ENCODE measurements around the gene LMBRD2.
A peak's percentile ranks its signal among the peaks of the same experiment; 100 is the strongest.

LMBRD2 gene

GRCh38 chr5:36096486-36096885 lies 55.2 kb downstream of the LMBRD2 start:
- no peak for DNase-seq

- peak; percentile 36 for DNase-seq
These were observed 61.7 kb downstream of the LMBRD2 start for GRCh38 chr5:36089989-36090388.

GRCh38 chr5:36079200-36079781 lies 72.4 kb downstream of the LMBRD2 start:
- peak; percentile 86 for DNase-seq

GRCh38 chr5:36078430-36078829 lies 73.3 kb downstream of the LMBRD2 start:
- no peak for DNase-seq

- DNase-seq: peak; percentile 61
These were observed 78.0 kb downstream of the LMBRD2 start for GRCh38 chr5:36073595-36074216.

- no peak for DNase-seq
These were observed 80.8 kb downstream of the LMBRD2 start for GRCh38 chr5:36070687-36071571.

- DNase-seq: no peak
These were observed 82.9 kb downstream of the LMBRD2 start for GRCh38 chr5:36068751-36069281.

GRCh38 chr5:36066540-36067210 lies 85.0 kb downstream of the LMBRD2 start, which contains the start of gene UGT3A2:
UGT3A2 (minus strand) TSS chr5:36066882; CDS start chr5:36066789, 93 bp downstream.
- DNase-seq: no peak

- DNase-seq: no peak
These were observed 85.6 kb downstream of the LMBRD2 start for GRCh38 chr5:36066001-36066539.

GRCh38 chr5:36060420-36060887 lies 91.2 kb downstream of the LMBRD2 start:
- DNase-seq: no peak

GRCh38 chr5:36059571-36060419 lies 91.9 kb downstream of the LMBRD2 start:
- DNase-seq: no peak

GRCh38 chr5:36058776-36059175 lies 92.9 kb downstream of the LMBRD2 start:
- DNase-seq: no peak

GRCh38 chr5:36057386-36057785 lies 94.3 kb downstream of the LMBRD2 start:
- no peak for DNase-seq

GRCh38 chr5:36056422-36056821 lies 95.3 kb downstream of the LMBRD2 start:
- DNase-seq: no peak

GRCh38 chr5:36055984-36056383 lies 95.7 kb downstream of the LMBRD2 start:
- DNase-seq: no peak

GRCh38 chr5:36054647-36055046 lies 97.0 kb downstream of the LMBRD2 start:
- DNase-seq: no peak

GRCh38 chr5:36052538-36052937 lies 99.1 kb downstream of the LMBRD2 start:
- DNase-seq: no peak

GRCh38 chr5:36049949-36050348 lies 101.7 kb downstream of the LMBRD2 start:
- DNase-seq: no peak

All from NCI-H748 treated with DMSO at 0.1 percent for 48 hours (cell line).